ENCODE measurements around the gene SEZ6L2.
"Not testable (repeated sequence)": the region's sequence is repeated elsewhere in the genome, so short reads cannot be mapped to it uniquely, and the experiment has no call there.

SEZ6L2 gene

DNA sequence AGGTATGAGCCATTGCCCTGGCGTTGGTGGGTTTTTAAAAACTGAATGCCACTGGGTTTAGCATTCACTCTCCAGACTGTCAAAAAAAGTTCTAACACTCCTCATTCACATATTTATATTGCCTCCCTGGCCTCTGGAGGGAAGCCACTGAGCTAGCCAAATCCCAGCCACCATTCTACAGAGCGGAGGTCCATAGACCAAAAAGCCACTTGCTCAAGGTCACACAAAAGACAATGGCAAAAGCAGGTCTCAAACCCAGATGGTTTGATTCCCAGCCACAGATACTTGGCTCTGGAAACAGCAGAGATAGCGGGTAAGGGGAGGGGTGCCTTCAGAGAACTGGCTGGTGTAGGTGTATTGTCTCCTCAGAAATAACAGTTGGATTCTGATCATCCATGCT lies 18.3 kb downstream of the SEZ6L2 start:
- FAIRE-seq, result no peak

DNA sequence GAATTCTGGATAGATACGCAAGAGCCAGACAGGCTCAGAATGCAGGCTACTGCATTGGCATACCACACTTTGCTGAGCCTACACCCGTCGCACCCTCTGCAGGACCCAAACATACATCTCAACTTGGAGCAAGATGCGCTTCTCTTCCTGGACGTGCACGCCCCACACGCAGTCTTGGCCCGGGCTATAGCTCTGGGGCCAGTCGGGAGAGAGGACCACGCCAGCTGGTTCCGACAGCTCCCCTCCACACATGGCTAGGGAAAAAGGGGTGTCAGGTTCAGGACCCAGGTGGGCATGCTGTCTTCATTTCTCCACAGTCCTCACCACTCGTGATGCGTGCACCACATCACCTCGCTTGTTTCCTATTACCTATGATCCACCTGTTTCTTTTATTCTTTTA lies 21.2 kb downstream of the SEZ6L2 start:
- FAIRE-seq, result no peak

DNA sequence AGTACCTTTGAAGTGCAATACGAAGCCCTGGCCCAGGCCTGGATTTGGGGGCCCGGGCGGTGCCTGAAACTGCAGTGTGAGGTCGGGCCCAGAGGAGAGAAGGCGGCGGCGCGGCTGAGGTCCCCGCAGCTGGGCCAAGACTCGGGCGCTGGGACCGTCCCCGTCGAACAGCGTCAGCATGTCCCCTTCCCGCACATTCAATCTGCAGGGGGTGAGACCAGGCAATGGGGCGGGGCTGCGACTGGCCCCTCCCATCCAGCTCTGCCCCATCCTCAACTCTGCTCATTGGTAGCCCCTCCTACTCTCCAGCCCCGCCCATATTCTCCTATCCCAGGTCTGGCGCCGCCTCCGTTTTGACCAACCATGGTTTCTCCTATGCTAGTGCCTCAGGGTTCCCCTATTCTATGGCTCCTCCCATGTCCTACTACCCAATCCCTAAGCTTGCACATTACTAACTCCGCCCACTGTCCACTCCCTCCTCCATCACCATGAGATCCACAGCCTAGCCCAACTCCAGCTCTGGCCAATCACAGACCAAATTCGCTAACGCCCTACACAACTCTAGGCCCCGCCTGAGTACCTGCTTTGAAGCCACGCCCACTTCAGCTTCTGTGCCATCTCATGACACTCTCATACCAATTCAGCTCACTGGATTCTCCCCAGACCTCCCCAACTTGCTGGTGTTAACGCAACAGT lies 21.9 kb downstream of the SEZ6L2 start:
- no peak for FAIRE-seq

DNA sequence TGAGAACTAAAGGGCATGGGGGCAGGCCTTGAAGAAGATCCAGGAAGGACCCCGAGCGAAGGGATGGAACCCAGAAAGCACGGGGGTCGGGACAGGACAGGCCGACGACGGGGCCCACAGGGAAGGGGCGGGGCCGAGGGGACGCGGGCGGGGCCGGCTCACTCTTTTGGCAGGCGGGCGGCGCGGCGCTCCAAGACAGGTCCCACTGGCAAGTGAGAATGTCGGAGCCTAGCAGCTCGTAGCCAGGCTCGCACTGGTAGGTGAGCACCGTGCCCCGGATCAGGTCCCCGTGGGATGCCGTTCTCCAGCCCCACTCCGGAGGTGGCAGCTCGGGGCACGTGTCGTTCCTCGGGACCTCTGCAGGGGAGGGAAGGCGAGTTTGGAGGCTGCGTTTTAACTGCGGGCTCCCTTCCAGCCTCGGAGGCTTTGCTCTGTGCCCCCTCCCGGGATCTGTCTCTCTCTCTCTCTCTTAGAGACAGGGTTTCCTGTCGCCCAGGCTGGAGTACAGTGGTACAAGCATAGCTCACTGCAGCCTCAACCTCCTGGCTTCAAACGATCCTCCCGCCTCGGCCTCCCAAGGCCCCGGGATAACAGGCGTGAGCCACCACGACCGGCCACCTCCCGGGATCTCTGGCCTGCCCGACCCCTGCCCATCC lies 22.6 kb downstream of the SEZ6L2 start:
- FAIRE-seq, result no peak

DNA sequence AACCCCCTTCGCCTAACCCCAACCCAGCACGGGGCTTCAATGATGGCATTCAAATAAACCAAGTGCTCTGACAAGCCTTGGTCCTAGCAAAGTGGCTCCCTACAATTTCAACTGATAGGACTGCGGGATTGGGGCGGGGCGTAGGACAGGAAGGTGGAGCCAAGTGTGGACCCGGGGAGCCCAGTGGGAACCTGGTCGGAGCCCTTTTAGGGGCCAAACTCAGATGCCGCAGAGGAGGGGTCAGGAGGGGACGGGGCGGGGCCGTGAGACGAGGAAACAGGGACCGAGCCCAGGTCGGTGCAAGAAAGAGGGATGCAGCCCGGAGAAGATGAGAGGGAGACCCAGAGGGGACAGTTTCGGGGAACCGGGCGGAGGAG lies 23.1 kb downstream of the SEZ6L2 start:
- FAIRE-seq, result no peak

DNA sequence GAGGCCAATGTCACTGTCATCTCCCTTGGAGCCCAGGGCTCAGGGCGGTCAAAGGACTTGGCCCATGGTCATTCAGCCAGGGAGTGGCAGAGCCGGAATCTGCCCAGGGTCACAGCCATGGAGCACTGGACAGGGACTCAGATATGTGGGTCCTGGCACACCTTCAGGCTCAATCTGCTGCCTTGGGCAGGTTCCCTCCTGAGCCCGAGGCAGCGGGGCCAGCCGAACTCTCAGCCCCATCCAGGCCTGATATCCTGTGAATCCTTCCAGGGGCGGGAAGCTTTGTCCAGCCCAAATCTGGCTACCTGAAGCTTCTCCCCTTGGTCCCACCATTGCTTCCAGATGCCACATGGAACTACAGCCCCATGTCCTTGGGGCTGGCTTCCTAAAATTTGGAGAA lies 24.1 kb downstream of the SEZ6L2 start:
- FAIRE-seq, result no peak

DNA sequence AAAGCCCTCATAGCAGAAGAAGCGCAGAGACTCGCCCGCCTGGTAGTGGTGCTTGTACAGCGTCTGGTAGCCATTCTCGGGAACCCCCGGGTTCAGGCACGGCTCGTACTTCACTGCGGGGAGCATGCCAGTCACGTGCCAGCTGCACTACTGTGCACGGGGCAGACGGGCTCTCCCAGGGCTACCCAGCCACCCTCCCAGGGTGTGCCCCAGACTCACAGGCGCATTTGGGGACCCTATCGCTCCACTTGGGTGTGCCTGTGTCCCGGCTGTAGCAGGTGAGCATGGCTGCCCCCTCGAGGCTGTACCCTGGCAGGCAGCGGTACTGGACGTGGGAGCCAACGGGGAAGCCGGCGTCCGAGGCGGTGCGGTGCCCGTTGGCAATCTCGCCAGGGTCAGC lies 26.0 kb downstream of the SEZ6L2 start:
- no peak for FAIRE-seq

DNA sequence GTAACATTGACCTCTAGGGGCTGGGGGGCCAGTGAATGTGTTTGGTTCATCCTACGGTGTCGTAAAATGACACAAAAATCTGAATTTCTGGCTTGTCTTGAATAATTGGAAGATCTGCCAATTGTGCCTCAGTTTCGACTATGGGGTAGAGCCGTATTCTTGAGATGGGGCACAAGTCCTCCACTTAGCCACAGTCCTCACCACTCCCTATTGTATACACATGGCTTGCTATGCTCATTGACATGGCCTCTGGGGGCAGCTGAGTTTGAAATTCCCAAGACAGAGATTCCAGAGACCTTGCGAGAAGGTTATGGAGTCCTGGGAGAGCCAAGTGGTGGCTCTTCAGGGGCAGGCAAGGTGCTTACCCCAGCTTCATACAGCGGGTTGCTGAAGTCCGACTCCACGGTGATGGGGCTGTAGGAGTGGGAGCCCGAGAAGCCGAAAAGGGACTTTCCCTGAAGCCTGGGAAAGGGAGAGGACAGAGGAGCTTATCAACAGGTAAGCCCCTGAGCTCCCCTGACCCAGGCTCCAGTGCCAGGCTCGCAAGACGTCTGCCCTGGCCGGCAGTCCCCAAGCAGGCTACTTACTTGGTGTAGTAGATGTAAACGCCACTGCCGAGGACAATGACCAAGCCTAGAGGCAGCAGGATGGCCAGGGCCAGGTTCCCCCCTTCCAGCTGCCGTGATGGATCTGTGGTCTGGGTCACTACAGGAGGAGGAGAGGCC lies 27.4 kb downstream of the SEZ6L2 start:
- no peak for FAIRE-seq

DNA sequence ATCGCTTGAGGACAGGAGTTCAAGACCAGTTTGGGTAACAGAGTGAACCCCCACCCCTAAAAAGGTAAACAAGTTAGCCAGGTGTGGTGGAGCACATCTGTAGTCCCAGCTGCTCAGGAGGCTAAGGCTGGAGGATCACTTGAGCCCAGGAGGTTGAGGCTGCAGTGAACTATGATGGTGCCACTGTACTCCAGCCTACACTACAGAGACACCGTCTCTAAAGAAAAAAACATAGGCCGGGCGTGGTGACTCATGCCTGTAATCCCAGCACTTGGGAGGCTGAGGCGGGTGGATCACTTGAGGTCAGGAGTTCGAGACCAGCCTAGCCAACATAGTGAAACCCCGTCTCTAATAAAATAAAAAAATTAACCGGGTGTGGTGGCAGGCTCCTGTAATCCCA lies 30.3 kb downstream of the SEZ6L2 start:
- not testable (repeated sequence) for FAIRE-seq

DNA sequence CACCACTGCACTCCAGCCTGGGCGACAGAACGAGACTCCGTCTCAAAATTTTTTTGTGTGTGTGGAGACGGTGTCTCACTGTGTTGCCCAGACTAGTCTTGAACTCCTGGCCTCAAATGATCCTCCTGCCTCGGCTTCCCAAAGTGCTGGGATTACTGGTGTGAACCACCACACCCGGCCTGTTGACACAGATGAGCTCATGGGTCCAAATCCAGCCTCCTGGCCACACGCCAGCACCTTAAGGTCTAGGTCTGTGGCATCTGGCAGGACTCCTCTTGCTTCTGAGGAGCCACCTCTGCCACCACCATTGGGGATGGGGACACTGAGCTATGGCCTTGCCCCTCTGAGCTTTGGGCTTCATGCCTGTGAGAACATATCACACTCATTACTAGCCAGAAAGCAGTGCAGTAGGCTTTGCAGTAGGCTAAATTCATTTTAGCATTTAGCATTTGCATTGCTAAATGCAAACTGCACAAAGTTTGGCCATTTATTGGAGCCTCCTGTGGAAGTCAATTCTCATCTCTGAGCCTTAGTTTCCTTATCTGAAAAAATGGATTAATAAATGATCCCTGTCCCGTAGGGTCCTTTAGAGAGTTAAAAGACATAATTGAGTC lies 30.8 kb downstream of the SEZ6L2 start:
- FAIRE-seq, result no peak

DNA sequence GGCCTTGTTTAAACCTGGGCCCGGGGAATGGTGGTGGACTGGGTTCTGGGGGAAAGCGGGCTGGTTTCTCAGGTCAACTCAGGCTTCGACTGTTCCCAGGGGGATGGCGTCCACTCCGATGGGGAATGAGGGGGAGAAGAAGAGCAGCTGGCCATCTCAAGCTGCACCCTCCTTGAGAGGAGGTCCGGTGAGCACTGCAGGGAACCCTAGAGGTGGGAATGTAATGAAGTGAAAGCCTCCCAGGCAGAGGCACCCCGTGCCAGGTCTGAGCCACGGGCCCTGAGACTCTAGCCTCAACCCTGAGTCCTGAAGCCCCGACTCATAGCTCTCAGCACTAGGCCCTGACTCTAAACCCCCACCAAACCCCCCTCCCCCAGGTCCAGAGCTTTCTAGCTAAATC lies 35.1 kb downstream of the SEZ6L2 start:
- FAIRE-seq, result no peak

DNA sequence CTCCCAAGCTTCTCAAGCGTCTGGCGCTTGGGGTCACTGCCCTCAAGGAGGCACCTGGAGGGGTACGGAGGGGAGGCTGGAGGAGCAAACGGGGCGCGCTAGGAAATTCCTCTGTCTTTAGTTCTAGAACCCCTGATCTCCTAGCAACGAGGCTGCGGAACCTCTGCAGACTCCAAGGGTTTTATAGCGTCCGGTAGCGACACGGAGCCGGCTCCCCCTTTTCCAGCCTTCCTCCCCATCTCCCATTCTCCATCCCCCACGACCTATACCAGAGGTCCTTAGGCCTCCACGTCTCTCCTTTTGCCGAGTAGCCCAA lies 35.7 kb downstream of the SEZ6L2 start:
- FAIRE-seq, result no peak

DNA sequence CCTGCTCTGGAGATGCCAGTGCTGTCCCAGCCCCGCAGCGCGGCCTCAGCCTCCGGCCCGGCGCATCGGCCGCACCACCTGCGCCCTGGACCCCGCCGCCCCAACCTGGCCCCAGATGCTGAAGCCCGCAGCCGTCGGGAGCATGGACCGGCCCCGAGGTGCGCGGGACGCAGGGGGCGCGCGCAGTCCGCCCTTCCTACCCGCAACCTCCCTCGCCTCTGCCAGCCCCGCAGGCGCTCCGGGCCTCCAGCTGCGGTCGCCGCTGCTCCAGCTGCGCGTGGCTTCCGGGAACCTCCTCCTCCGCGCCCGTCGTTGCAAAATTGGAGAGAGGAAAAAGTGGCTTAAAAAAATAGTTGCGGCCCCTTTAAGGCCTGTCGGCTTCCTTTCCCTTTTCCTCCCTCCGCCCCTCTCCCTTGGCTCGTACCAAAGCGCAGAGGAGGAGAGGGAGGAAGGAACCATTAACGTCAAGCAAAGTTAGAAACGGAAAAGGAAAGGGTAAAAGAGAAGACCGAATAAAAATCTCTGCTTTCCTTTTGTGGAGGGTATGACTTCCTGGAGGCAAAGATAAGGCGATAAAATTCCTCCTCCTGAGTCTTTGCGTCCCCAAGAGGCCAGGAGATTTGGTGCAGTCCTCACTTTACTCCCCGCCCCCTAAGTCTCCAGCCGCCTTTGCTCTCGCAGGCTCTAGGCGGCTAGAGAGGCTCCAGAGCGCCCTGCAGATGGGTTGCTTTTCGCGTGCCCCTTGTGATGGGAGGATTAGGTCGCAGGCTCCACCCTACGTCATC lies 36.3 kb downstream of the SEZ6L2 start, which contains the start of gene CDIPT:
CDIPT (minus strand) TSS at position 343 of the 785 bp plus-strand sequence. CDS start 369 bp downstream, outside the sequence.
- FAIRE-seq, result no peak

DNA sequence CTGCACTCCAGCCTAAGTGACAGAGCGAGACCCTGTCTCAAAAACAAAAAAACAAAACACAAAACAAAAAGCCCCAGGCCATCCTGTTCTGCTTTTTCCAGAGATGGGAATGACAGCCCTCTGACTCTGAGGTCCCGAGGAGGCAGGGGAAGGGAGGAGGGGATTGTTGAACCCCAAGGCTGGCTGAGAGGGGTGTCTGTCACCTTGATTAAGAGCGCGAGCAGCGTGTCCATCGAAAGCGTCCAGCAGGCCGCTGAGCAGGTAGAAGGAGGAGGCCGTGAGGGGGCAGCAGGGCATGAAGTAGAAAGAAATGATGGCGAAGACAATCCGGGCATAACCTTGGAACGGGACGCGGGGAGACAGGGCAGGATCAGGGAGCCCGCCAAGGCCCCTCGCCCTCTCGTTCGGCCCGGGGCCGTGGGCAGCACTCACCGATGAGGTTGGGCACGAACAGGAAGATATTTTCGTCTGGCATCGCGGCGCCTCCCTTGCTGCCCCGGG lies 36.9 kb downstream of the SEZ6L2 start:
- no peak for FAIRE-seq

DNA sequence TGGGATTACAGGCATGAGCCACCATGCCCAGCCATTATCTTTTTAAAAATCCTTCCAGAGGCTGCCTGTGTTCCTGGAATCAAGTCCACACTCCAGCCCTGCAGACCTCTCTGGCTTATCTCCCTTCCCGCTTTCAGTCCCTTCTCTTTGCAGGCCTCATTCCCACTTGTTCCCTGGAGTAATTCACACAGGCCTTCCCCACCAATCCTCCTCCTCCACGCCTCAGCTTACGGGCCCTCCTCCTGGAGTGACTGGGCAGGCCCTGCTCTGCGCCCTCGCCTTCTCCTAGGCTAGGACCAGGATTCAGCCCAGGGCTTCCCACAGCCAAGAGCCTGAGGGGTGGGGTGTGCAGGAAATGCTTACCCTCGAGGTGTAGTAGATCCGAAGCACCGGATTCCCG lies 39.1 kb downstream of the SEZ6L2 start:
- no peak for FAIRE-seq

DNA sequence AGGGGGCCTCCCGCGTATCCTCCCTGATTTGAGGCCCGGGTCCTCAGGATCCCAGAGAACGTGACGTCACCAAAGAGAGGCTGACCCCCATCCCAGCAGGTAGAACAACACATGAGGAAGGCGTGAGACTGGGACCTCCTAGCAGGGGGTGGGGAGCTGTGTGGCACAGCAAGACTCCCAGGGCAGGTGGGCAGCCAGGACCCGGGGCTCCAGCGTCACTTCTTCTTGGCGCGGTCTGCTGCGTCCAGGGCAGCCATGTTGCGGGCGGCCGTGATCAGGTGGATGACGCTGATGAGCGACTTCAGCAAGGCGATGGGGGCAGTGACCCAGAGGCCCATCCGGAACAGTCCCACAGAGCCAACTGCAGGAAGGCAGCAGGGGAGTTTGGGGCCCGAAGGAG lies 40.4 kb downstream of the SEZ6L2 start:
- no peak for FAIRE-seq

DNA sequence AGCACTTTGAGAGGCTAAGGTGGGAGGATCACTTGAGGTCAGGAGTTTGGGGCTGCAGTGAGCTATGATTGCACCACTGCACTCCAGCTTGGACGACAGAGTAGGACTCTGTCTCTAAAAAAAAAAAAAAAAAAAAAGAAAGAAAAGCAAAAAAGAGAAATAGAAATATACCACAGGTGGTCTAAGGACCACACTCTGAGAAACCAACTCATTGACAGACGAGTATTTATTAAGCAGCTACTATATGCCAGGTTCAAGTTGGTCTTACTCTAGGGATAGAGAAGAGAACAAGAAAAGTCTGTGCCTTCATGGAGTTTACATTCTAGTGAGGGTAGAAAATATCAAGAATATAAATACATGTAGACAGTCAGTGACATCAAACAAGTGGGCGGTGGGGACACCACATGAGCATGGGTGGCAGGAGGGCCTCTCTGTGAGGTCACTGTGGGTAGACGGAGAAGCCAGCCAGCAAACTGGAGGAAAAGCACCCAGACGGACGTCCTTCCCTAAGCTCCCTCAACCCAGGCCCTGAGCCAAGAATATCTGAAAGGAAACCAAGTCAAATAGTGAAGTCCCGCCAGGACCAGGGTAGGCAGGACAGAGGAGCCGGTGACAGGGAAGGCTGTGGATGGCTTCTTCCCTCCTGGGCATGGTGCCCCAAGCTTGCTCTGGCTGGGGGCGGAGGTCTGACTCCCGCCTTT lies 41.1 kb downstream of the SEZ6L2 start:
- no peak for FAIRE-seq

DNA sequence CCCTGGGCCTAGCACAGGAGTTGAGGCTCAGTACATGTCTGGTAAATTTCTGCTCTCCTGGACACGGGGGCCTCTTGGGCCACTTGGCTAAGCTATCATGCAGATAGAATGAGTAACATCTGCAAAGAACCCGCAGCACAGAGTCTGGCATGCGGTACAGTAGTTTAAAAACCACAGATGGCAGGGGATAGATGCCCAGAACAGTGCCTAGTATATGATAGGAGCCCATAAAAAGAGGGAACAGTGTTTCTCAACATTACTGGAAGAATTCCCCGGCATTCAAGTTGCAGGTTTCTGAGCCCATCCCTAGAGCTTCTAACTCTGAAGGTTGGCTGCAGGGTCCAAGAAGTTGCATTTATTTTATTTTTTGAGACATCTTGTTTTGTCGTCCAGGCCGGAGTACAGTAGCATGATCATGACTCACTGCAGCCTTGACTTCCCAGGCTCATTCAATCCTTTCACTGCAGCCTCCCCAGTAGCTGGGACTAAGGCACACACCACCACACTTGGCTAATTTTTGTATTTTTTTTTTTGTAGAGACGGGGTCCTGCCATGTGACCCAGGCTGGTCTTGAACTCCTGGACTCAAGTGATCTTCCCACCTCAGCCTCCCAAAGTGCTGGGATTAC lies 42.1 kb downstream of the SEZ6L2 start:
- no peak for FAIRE-seq

DNA sequence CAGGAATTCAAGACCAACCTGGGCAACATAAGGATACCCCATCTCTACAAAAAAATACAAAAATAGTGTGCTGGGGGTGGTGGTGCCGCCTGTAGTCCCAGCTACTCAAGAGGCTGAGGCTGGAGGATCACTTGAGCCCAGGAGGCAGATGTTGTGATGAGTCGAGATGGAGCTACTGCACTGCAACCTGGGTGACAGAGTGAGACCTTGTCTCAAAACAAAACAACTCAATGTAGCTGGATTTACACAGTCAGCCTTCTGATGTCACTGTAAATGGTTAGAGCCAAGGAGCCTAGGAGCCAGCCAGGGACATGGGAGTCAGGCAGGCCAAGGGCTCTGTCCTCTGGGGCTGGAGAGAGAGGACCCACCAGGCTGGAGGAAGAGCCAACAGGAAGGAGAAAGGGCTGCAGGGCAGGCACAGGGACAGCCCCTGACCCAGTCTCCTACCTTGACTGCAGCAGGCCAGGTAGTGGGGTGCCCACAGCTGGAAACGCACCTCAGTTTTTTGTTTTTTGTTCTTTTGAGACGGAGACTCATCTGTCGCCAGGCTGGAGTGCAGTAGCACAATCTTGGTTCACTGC lies 44.7 kb downstream of the SEZ6L2 start:
- FAIRE-seq, result no peak

DNA sequence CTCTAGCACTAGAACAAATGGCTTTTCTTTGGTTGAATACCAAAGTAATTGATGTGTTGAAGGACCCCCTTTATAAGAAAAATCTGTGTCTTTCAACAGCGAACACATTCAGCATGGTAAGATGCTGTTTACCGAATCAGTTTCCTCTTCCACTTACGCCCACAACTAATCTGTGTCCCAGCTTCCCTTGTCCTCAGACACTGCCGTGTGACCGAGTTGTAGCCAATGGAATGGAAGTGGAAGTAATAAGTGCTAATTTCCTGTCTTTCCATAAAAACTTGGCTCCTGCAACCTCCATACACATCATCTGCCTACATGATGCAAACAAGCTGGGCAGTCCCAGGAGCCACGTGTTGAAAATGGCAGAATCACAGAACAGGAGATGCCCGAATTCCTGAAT lies 46.7 kb downstream of the SEZ6L2 start:
- no peak for FAIRE-seq

DNA sequence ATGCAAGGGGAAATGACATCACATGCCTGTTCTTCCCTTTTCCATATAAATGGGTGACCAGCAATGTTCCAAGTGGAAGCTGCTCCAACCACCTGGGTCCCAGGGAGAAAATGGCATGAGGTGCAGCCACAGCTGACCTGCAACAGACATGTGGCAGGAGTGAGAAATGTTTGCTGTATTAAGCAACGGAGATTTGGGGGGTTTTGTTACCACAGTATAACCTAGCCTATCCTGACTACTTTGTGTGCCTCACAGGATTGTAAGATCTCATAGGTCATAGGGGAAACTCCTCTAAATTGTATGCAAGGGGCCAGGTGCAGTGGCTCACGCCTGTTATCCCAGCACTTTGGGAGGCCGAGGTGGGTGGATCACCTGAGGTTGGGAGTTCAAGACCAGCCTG lies 48.4 kb downstream of the SEZ6L2 start:
- FAIRE-seq, result no peak

Data from colon (tissue), 2 donors.